ENCODE measurements around the gene IL17REL.

Gene IL17REL

DNA sequence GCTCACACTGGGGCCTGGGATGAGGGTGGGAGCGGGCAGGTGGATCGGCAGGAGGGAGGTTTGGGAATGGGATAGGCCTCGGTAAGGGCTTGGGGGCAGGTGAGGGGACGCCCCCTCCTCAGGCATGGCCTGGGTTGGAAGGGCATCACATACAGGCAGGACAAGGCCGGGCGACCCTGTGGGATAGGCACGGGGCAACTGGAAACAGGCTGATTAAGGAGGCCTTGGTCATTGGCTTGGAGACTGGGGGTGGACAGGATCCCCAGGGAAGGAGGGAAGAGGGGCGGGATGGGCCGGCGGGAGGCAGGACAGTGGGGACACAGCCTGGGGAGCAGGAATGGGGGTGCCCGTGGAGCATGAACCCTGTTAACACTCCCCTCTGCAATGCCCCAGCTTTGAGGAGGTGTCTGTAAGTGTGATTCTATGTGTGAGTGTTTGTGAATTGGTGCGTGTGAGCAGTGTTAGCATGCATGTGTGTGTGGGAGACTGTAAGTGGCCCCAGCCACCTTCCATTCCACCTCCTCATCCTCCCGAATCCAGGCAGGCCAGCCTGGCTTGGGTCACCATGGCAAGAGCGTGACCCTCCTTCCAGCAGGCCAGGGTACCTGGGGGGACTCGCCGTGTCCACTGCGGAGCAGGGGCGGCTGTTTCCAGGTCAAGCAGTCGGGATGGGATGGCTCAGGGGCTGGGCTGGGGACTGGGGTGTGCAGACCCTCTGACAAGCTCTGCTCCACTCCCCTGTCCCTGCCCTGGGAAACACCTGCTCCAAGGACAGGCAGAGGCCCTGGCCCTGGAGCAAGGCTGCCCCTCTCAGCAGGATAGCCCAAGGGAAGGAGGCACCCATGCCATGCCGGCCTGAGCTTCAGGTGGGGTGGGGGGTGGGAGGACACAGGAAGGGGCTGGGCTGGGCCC, 55.4 kb downstream of the IL17REL start:
- DNase-seq (ENCODE audit: low read depth in 2 of 2), result no peak

DNA sequence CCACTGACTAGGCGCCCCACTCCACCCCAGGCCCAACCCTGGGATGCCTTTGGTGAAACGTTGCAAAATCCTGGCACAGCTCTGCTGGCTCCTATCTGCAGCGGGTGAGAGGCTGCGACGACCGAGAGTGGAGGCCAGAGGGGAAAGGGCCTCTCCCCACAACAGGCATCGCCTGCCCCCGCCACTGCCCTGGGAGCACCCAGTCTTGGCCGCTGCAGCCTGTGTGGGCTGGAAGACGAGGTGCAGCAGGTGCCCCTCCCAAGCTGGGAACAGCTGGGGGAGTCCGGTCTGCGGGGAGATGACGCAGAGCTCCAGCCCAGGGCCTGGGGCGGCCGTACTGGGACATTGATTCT, 56.2 kb downstream of the IL17REL start:
- DNase-seq (ENCODE audit: low read depth in 2 of 2), result no peak

GRCh38 chr22:49955581-49956417, 56.8 kb downstream of the IL17REL start:
- no peak for DNase-seq (ENCODE audit: low read depth in 2 of 2)

DNA sequence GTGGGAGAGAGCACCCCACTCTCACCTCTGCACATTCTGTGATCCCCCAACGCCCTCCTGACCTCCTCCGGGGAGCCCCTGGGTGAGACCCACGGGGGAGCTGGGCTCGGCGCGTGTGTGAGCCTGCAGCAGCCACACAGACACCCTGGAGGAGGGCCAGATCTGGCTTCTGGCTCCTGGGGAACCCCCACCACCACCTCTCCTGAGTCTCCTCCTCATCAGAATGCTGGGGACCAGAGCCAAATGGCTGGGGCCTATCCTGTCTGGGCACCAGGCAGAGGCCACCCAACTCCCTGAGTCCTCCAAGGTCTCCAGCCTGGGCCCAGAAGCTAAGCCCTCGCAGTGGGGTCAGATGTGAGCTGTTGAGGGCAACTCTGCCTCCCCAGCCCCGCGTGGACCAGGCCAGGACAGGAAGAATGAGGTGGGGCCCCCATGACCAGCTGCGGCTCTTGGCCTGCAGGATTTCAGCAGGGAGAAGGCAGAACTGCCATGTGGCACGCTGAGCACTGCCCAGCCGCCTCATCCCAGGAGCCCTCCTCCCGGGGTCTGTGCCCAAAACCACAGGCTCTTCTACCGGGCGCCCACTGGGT, 57.5 kb downstream of the IL17REL start:
- DNase-seq (ENCODE audit: low read depth in 2 of 2), result no peak

DNA sequence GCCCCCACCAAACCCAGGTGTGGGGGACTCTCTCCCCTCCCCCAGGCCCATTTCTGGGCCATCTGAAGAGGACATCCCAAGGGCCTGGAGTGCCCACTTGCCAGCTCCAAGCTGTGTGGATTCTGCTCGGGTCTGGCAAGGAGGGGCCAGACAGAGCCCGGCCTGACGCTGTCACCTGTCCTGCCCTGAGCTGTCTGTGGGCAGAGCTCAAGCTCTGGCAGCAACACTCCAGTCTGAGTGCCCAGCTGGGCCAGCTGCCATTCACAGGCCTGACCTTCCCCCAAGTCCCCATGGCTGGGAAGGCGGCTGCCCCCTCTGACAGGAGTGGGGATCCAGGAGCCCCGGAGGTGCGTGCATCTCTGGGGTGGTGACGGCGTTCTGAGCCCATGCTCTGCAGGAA, 58.2 kb downstream of the IL17REL start:
- no peak for DNase-seq (ENCODE audit: low read depth in 2 of 2)

DNA sequence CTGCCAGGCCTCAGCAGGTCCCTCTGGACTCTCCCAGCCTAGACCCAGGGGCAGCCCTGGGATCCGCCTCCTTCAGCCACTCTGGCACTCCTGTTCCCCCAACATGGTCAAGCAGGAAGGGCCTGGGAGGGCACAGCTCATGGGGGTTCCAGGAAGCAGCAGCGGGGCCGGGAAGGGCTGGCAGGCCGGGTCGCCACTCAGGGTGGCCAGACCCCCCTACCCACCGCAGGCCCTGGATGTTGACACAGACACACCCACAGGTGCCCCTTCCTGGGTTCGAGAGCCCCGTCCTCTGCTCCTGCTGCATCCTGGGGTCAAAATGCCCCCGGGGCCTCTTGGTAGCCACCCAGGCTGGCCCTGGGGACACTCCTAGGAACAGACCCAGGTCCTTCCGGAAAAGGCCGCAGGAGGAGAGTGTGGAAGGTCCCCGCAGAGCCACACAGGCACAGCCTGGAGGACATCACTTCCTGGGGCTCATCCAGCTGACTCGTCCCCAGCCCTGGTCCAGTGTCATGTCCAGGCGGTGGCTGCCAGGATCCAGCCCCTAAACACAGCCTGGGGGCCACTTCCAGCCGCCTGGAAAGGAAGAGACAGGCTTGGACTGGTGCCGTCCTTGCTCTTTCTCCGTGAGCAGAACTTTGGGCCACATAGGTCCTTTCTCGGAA, 58.8 kb downstream of the IL17REL start:
- DNase-seq (ENCODE audit: low read depth in 2 of 2), result no peak

DNA sequence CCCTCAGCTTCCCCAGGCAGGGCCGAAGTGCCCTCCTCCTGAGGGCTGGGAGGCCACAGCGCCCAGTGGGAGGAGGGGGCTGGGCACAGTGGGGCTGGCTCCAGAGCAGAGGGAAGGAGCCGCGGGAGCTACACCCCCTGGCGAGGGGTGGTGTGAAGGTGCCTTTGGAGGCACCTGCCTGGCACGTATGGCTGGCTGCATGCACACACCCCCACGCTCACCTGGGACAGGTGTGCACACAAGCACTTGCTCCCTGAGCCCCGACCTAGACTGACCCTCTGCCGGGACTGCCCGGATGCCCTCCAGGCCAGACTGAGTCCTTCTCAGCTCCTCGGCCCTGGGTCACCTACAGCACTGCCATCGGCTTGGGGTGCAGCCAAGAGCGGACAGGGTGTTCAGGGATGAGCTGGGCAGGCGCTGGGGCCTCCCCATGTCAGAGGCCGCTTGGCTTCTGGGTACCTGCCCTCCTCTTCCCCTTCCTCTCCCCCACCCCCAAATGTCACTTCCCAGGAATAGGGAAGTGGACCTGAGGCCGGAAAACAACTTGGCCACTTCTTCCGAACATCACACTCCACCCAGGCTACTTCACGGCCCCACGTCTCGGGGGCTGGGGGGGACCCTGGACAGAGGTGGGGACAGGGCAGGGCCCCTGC, 59.4 kb downstream of the IL17REL start:
- DNase-seq (ENCODE audit: low read depth in 2 of 2), result no peak

GRCh38 chr22:49951986-49952896, 60.3 kb downstream of the IL17REL start:
- DNase-seq (ENCODE audit: low read depth in 2 of 2), result peak; percentile 80 to 84

- DNase-seq (ENCODE audit: low read depth in 2 of 2), result no peak
Observed at GRCh38 chr22:49951678-49951985, 60.9 kb downstream of the IL17REL start.

- DNase-seq (ENCODE audit: low read depth in 2 of 2), result no peak
Observed at GRCh38 chr22:49951000-49951677, 61.4 kb downstream of the IL17REL start.

- no peak for DNase-seq (ENCODE audit: low read depth in 2 of 2)
Observed at GRCh38 chr22:49950396-49950994, 62.1 kb downstream of the IL17REL start.

GRCh38 chr22:49949914-49950292, 62.7 kb downstream of the IL17REL start:
- no peak for DNase-seq (ENCODE audit: low read depth in 2 of 2)

DNA sequence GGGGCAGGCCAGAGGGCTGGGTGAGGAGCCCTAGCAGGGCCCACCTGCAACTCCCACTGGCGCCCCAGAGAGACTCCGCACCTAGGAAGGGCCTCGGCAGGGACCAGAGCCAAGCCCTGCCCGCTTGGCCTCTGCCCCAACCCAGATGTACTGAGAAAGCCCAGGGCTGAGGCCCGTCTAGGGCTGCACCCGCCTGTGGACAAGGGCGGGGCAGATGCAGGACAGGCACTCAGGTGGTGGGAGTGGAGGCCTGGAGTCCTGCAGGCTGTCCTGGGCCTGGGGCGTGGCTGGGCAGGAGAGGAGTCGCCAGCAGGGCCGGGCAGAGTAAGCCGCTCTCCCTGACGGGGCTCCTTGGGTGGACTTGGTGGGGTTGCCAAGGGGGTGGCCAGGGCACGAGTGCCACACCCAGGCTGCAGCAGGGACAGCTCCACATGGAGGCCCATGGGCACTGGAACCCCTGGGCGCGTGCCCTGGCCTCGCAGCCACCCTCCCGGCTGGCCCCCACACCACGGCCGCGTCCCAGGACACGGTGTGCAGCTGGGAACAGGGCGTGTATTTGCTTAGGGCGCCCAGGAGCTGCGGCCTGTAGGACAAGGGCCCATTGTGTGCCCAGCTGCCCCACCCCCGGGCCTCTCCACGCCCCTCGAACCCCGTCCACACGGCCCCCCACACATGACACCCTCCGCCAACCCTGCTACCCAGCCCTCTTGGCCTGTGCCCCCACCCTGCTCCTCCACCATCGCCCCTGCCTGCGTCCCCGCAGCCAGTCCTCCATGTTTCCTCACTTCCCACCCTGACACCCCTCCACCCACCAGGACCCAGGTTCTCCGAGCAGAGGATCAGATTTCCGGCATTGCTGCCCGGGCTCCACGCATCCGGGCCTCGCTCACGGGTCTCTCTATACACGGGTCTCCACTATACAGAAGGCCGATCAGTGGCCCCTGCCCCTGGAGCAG, 63.3 kb downstream of the IL17REL start:
- DNase-seq (ENCODE audit: low read depth in 2 of 2), result no peak

GRCh38 chr22:49948116-49948957, 64.2 kb downstream of the IL17REL start:
- DNase-seq (ENCODE audit: low read depth in 2 of 2), result no peak

DNA sequence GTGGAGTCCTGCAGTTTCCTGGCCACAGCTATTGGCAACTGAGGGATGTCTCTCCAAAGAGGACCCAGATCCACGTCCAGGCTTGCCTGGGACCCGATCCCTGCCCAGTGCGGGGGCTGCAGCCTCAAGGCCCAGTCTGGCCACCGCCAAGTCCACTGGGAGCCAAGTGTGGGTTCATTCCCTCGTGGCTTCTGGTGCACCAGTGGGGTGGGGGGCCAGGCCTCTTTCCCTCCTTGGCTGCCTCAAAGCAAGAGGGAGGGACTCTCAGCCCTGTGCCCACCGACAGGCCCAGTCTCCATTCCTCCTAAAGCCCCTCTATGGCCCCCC, 65.3 kb downstream of the IL17REL start:
- DNase-seq (ENCODE audit: low read depth in 2 of 2), result no peak

- no peak for DNase-seq (ENCODE audit: low read depth in 2 of 2)
Observed at GRCh38 chr22:49946612-49947295, 65.8 kb downstream of the IL17REL start.
